Measurements from ENCODE around the gene TMEM150B. TPM values are rescaled to one million over a fixed set of nuclear protein-coding genes. Genes with fewer than 3 reads are reported as not detected.

The TMEM150B gene
- 5.4 TPM for total RNA-seq

GRCh38 chr19:55325172-55325571 is at the start of gene TMEM150B:
TMEM150B (minus strand) TSS chr19:55325341; CDS start chr19:55321036, 4,305 bp downstream.
- peak in 2 of 3 donors; percentile 56 to 76 for DNase-seq (ENCODE audit: low read depth in 2 of 3, low spot score in 2 of 3)

- DNase-seq (ENCODE audit: low read depth in 2 of 3, low spot score in 2 of 3): no peak
Measured at GRCh38 chr19:55373993-55374757, 49.0 kb upstream of the TMEM150B start.

- DNase-seq (ENCODE audit: low read depth in 2 of 3, low spot score in 2 of 3): no peak
Measured at GRCh38 chr19:55373306-55373992, 48.3 kb upstream of the TMEM150B start.

GRCh38 chr19:55372316-55373081 is 47.4 kb upstream of the TMEM150B start:
- peak in 2 of 3 donors; percentile 66 to 83 for DNase-seq (ENCODE audit: low read depth in 2 of 3, low spot score in 2 of 3)

GRCh38 chr19:55370305-55370988 is 45.3 kb upstream of the TMEM150B start, which contains the start of gene IL11:
IL11 (minus strand) TSS chr19:55370463; CDS start chr19:55370310, 153 bp downstream.
- DNase-seq (ENCODE audit: low read depth in 2 of 3, low spot score in 2 of 3): no peak

GRCh38 chr19:55369653-55370304 is 44.6 kb upstream of the TMEM150B start:
- DNase-seq (ENCODE audit: low read depth in 2 of 3, low spot score in 2 of 3): no peak

- no peak for DNase-seq (ENCODE audit: low read depth in 2 of 3, low spot score in 2 of 3)
Measured at GRCh38 chr19:55368701-55369563, 43.8 kb upstream of the TMEM150B start.

- DNase-seq (ENCODE audit: low read depth in 2 of 3, low spot score in 2 of 3): no peak
Measured at GRCh38 chr19:55368106-55368505, 43.0 kb upstream of the TMEM150B start.

GRCh38 chr19:55366790-55367189 is 41.6 kb upstream of the TMEM150B start:
- DNase-seq (ENCODE audit: low read depth in 2 of 3, low spot score in 2 of 3): no peak

- DNase-seq (ENCODE audit: low read depth in 2 of 3, low spot score in 2 of 3): no peak
Measured at GRCh38 chr19:55365964-55366363, 40.8 kb upstream of the TMEM150B start.

- DNase-seq (ENCODE audit: low read depth in 2 of 3, low spot score in 2 of 3): no peak
Measured at GRCh38 chr19:55365245-55365644, 40.1 kb upstream of the TMEM150B start.

GRCh38 chr19:55362990-55363716 is 38.0 kb upstream of the TMEM150B start, which contains the start of gene GARIN5B:
GARIN5B (minus strand) TSS chr19:55363260; CDS start chr19:55363066, 194 bp downstream.
- no peak for DNase-seq (ENCODE audit: low read depth in 2 of 3, low spot score in 2 of 3)

GRCh38 chr19:55362174-55362989 is 37.2 kb upstream of the TMEM150B start:
- DNase-seq (ENCODE audit: low read depth in 2 of 3, low spot score in 2 of 3): no peak

GRCh38 chr19:55360902-55361301 is 35.8 kb upstream of the TMEM150B start:
- no peak for DNase-seq (ENCODE audit: low read depth in 2 of 3, low spot score in 2 of 3)

GRCh38 chr19:55358943-55359908 is 34.1 kb upstream of the TMEM150B start:
- no peak for DNase-seq (ENCODE audit: low read depth in 2 of 3, low spot score in 2 of 3)

GRCh38 chr19:55358493-55358892 is 33.4 kb upstream of the TMEM150B start:
- DNase-seq (ENCODE audit: low read depth in 2 of 3, low spot score in 2 of 3): no peak

Data from hematopoietic multipotent progenitor cell (in vitro differentiated cells).